ENCODE measurements around the gene ITGAX.
A peak's percentile ranks its signal among the peaks of the same experiment; 100 is the strongest.
"Not testable (repeated sequence)": the region's sequence is repeated elsewhere in the genome, so short reads cannot be mapped to it uniquely, and the experiment has no call there.

Gene ITGAX

GRCh38 chr16:31354394-31355291, at the start of gene ITGAX:
Gene ITGAX (plus strand): TSS chr16:31355176. CDS start chr16:31355255, 79 bp downstream.
- peak in 14 of 56 donors; percentile 2 to 36 (median 16) for DNase-seq

- DNase-seq: no peak
These were observed 49.8 kb upstream of the ITGAX start for GRCh38 chr16:31305219-31305618.

DNA sequence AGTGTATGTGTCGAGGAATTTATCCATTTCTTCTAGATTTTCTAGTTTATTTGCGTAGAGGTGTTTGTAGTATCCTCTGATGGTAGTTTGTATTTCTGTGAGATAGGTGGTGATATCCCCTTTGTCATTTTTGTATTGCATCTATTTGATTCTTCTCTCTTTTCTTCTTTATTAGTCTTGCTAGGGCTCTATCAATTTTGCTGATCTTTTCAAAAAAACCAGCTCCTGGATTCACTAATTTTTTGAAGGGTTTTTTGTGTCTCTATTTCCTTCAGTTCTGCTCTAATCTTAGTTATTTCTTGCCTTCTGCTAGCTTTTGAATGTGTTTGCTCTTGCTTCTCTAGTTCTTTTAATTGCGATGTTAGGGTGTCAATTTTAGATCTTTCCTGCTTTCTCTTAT, 46.6 kb upstream of the ITGAX start:
- DNase-seq: not testable (repeated sequence)

- DNase-seq: no peak
These were observed 32.5 kb upstream of the ITGAX start for GRCh38 chr16:31322500-31322899.

- no peak for DNase-seq
These were observed 30.9 kb upstream of the ITGAX start for GRCh38 chr16:31323959-31324629.

DNA sequence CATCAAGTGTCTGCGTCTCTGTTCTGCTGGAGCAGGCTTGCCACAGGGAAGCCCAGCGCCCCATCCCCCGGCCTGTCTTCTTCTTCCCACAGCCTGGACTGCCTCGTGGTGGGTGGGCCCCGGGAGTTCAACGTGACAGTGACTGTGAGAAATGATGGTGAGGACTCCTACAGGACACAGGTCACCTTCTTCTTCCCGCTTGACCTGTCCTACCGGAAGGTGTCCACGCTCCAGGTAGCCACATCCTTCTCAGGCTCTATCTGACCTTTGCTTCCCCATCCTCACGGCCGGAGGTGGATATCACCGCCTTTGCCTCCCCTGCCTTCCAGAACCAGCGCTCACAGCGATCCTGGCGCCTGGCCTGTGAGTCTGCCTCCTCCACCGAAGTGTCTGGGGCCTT, 29.8 kb upstream of the ITGAX start:
- no peak for DNase-seq

GRCh38 chr16:31327646-31328225, 27.2 kb upstream of the ITGAX start:
- DNase-seq: no peak

- DNase-seq: no peak
These were observed 26.5 kb upstream of the ITGAX start for GRCh38 chr16:31328322-31329052.

DNA sequence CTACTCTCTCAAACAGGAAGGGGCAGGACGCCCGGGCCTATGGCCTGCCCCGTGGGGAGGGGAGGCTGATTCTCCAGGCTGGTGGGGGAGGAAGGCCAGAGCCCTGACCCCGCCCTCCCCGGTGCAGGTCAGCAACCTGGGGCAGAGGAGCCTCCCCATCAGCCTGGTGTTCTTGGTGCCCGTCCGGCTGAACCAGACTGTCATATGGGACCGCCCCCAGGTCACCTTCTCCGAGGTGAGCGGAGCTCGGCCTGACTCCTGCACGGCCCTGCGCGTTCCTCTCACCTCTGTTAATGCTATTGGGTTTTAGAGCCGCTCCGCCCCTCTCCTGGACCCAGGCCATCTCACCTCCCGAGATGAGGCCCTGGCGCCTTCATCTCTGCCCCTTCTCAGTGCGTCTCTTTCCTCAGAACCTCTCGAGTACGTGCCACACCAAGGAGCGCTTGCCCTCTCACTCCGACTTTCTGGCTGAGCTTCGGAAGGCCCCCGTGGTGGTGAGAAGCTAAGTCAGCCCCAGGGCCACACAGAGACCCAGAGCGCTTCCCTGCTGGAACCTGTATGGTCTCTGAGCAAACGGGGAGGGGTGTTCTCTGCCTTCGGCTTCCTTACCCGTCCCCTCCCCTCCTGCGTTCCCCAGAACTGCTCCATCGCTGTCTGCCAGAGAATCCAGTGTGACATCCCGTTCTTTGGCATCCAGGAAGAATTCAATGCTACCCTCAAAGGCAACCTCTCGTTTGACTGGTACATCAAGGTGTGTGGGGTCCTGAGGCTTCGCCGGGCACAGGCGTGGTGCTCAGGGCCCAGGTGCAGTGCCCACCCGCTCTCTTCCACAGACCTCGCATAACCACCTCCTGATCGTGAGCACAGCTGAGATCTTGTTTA, 25.1 kb upstream of the ITGAX start:
- no peak for DNase-seq

DNA sequence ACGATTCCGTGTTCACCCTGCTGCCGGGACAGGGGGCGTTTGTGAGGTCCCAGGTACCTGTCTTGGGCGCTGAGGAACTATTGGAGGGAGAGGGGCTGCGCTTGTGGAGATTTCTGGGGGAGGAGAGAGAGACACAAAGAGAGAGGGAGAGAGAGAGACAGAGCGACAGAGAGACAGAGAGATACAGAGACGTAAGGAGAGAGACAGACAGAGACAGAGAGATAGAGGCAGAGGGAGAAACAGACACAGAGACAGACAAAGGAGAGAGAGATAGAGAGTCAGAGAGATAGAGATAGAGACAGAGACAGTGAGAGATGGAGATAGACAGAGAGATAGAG, 24.5 kb upstream of the ITGAX start:
- no peak for DNase-seq

DNA sequence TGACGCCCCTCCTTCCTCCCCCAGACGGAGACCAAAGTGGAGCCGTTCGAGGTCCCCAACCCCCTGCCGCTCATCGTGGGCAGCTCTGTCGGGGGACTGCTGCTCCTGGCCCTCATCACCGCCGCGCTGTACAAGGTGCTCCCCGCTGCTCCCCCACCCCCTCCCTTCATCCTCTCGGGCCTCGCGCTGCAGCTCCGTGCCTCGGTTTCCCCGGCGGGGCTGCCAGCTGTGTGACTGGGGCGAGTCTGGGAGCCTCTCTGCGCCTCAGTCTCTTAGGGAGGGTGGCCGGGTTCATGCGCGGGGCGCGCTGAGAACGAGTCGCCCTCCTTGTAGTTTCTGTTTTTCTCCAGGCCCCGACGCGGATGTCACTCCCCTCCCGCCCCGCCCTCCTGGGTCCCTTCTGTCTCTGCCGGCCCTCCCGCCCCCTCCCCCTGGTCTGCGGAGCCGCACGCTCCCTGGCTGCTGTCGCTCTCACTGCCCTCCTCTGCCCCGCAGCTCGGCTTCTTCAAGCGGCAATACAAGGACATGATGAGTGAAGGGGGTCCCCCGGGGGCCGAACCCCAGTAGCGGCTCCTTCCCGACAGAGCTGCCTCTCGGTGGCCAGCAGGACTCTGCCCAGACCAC, 23.7 kb upstream of the ITGAX start:
- no peak for DNase-seq

DNA sequence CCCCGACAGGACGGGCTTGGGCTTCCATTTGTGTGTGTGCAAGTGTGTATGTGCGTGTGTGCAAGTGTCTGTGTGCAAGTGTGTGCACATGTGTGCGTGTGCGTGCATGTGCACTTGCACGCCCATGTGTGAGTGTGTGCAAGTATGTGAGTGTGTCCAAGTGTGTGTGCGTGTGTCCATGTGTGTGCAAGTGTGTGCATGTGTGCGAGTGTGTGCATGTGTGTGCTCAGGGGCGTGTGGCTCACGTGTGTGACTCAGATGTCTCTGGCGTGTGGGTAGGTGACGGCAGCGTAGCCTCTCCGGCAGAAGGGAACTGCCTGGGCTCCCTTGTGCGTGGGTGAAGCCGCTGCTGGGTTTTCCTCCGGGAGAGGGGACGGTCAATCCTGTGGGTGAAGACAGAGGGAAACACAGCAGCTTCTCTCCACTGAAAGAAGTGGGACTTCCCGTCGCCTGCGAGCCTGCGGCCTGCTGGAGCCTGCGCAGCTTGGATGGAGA, 23.1 kb upstream of the ITGAX start:
- no peak for DNase-seq

DNA sequence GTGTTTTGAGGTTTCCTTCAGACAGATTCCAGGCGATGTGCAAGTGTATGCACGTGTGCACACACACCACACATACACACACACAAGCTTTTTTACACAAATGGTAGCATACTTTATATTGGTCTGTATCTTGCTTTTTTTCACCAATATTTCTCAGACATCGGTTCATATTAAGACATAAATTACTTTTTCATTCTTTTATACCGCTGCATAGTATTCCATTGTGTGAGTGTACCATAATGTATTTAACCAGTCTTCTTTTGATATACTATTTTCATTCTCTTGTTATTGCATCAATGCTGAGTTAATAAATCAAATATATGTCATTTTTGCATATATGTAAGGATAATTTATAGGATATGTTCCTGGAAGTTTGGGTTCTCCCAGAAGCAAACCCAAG, 22.4 kb upstream of the ITGAX start:
- DNase-seq: no peak

- no peak for DNase-seq
These were observed 21.0 kb upstream of the ITGAX start for GRCh38 chr16:31333686-31334649.

- DNase-seq: no peak
These were observed 20.0 kb upstream of the ITGAX start for GRCh38 chr16:31334934-31335333.

DNA sequence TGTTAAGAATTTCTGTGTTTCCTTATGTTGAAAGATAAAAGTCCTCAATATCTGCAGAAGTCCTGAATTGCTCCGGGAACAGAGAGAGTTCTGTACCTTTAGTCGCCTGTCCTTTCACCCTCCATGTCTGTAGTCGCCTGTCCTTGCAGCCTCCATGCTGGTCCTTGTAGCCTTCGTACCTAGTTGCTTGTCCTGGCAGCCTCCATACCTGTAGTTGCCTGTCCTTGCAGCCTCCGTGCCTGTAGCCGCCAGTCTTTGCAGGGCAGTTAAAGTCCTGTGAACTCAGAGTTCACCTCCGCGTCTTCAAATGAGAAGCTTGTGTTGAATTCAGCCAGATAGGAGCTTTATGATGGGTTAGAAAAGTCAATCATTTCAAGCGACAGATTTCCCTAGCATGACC, 19.5 kb upstream of the ITGAX start:
- no peak for DNase-seq

GRCh38 chr16:31338166-31338685, 16.8 kb upstream of the ITGAX start:
- DNase-seq: not testable (repeated sequence)

GRCh38 chr16:31344712-31345111, 10.3 kb upstream of the ITGAX start:
- DNase-seq: no peak

DNA sequence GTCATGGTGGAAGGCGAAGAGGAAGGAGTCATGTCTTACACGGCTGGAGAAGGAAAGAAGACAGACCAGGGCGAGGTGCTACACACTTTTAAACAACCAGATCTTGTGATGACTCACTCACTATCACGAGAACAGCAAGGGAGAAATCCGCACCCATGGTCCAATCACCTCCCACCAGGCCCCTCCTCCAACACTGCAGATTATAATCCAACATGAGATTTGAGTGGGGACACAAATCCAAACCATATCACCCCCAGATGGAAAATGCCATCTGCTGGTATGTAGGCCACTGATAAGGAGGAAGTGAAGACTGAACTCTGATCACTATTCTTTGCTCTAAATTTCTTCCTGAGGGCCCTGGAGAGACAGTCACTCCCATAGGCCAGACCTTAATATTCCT, 7.5 kb upstream of the ITGAX start:
- no peak for DNase-seq
